Activated naive CD4-positive, alpha-beta T cell (primary cell): ENCODE results near the gene B9D2.

Experiments used
- DNase-seq, 4 experiments: peaks; one replicate each; lab custom pipeline; 2025; lab: John Stamatoyannopoulos, UW

The B9D2 gene

DNA sequence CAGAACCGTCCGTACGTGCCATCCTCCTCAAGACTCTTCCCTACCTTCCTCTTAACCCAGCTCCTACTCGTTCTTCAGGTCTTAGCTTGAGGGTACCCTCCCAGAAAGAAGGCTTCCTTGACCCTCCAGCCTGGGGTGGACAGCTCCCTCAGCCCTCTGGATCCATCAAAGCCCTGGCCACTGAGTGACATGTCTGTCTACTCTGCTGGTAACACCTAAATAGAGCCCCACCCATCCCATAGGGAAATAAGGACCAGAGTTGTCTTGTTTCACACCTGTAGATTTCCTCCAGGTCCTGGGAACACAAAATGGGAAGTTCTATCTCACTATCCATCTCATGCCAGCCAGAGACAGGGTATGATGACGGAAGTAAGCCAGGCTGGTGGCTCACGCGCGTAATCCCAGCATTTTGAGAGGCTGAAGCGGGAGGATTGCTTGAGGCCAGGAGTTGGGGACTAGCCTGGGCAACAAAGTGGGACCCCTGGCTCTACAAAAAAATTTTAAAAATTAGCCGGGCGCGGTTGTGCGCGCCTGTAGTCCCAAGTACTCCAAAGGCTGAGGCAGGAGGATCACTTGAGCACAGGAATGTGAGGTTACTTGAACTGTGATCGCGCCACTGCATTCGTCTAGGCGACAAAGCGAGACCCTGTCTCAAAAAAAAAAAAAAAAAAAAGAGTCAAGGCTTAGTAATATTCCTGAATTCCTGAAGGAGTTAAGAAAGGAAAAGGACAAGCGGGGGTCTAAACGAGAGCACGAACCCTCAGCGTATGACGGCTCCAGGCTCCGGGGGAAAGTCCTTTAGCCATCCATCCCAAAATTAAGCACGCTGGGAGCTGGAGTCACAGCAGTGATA lies 54.5 kb downstream of the B9D2 start:
- no peak for DNase-seq

DNA sequence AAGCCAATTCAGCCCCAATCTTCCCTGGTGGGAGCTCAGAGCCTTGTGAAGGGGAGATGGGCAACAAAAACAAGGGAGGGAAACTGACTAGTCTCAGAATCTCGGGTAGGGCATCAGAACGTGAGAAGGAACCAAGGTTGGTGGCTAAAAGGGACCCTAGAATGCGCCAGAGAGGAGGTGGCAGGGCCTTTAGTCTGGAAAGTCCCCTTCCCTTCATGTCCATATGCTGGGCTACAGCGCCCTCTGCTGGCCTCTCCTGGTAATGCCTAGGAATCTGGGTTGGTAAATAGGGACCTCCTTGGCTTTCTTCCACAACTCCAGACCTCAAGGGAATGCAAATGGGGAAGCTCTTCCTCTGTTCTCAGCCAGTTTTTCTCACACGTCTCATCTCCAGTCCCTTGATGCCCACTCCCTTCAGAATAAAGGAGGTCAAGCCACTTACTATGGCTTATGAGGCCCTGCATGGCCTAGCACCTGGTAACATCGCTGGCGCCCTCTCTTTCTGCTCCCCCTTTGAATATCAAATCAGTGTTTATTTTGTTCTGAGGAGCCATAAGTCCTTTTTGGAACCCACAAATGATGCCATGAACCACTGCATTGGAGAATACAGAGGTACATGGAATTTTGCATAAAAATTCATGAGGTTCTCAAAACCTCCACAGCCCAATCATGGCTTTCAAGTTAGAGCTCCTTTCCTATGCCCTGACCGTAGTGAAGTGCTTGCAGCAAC lies 55.3 kb downstream of the B9D2 start:
- peak; percentile 93 to 96 (median 96) for DNase-seq

DNA sequence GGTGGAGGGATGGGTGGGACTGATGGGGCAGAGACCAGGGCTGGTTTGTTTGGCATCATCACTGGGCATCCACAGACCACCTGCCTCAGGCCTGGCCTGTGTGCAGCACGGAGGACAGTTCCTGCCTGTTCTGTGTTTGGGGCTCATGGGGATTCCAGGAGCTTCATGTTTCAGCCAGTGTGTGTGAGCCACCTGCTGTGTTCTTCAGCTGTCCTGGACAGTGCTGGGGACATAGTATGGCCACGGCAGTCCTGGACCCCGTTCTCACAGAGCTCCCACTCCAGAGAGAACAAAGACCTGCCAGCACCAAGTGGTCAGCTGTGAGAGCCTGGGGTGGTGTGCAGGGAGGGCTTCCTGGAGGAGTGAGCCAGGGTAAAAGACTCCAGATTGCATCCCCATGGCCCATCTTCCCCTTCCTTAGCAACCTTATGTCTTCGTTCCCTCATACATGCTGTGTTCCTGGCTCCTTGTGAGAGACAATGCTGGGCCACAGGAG lies 55.9 kb downstream of the B9D2 start:
- DNase-seq = no peak

DNA sequence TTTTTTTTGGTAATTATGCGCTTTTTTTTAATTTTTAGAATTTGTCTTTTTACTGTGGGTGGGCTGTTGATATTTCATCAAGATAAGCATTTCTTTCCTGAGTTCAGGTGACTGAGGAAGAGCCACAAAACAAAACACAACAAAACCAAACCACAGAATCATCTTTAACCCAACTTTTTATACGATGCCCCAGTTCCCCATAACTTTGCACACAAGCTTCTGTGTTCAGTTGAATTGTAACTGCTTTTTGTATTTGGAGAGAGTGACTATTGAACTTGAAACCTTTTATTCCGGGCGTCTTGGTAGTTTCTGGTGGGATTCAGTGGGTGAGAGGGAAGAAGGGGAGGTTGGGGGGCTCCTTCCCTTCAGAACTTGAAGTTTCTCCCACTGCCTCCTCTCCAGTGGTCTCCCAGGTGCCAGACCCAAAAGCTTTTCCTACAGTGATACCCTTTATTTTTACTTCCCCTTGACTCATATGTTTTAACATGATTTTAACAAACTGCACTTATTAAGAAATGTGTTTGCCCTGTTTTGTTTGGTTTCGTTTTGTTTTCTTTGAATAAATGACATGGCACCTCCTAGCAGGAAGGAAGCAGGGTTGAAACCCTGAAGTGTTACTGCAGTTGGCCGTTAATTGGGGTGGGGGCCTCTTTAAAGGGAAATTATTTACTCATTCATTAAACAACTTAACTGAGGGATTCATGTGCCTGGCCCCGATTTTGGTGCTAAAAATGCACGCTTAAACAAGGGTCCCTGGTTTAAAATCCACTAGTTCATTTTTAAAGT lies 56.7 kb downstream of the B9D2 start:
- DNase-seq = no peak

- DNase-seq = no peak
Measured at GRCh38 chr19:41305927-41306793, 57.8 kb downstream of the B9D2 start.

GRCh38 chr19:41304706-41305483 lies 59.1 kb downstream of the B9D2 start:
- DNase-seq = no peak
